Measurements from ENCODE around the gene KIAA1958.
A peak's percentile ranks its signal among the peaks of the same experiment; 100 is the strongest.
"Not testable (repeated sequence)": the region's sequence is repeated elsewhere in the genome, so short reads cannot be mapped to it uniquely, and the experiment has no call there.

KIAA1958 gene

GRCh38 chr9:112489876-112490666, 3.4 kb downstream of the KIAA1958 start:
- DNase-seq, result peak; percentile 9

GRCh38 chr9:112493393-112494137, 6.9 kb downstream of the KIAA1958 start:
- DNase-seq, result no peak

- DNase-seq, result no peak
Measured at GRCh38 chr9:112494153-112494552, 7.5 kb downstream of the KIAA1958 start.

GRCh38 chr9:112495614-112496013, 9.0 kb downstream of the KIAA1958 start:
- no peak for DNase-seq

GRCh38 chr9:112496074-112496722, 9.6 kb downstream of the KIAA1958 start:
- no peak for DNase-seq

GRCh38 chr9:112500842-112501241, 14.2 kb downstream of the KIAA1958 start:
- no peak for DNase-seq

- DNase-seq, result no peak
Measured at GRCh38 chr9:112501287-112501686, 14.7 kb downstream of the KIAA1958 start.

- DNase-seq, result no peak
Measured at GRCh38 chr9:112502175-112502946, 15.7 kb downstream of the KIAA1958 start.

- no peak for DNase-seq
Measured at GRCh38 chr9:112503170-112503569, 16.5 kb downstream of the KIAA1958 start.

- DNase-seq, result no peak
Measured at GRCh38 chr9:112505086-112505485, 18.5 kb downstream of the KIAA1958 start.

- DNase-seq, result no peak
Measured at GRCh38 chr9:112505607-112506006, 19.0 kb downstream of the KIAA1958 start.

- DNase-seq, result no peak
Measured at GRCh38 chr9:112506571-112506970, 19.9 kb downstream of the KIAA1958 start.

- DNase-seq, result no peak
Measured at GRCh38 chr9:112507001-112507680, 20.5 kb downstream of the KIAA1958 start.

GRCh38 chr9:112508377-112508776, 21.8 kb downstream of the KIAA1958 start:
- no peak for DNase-seq

- DNase-seq, result not testable (repeated sequence)
Measured at GRCh38 chr9:112512377-112512776, 25.8 kb downstream of the KIAA1958 start.

GRCh38 chr9:112516769-112517168, 30.1 kb downstream of the KIAA1958 start:
- DNase-seq, result no peak

- DNase-seq, result no peak
Measured at GRCh38 chr9:112520069-112520468, 33.4 kb downstream of the KIAA1958 start.

GRCh38 chr9:112520656-112521055, 34.0 kb downstream of the KIAA1958 start:
- DNase-seq, result no peak

- no peak for DNase-seq
Measured at GRCh38 chr9:112526973-112527372, 40.3 kb downstream of the KIAA1958 start.

- DNase-seq, result no peak
Measured at GRCh38 chr9:112527959-112528358, 41.3 kb downstream of the KIAA1958 start.

- DNase-seq, result no peak
Measured at GRCh38 chr9:112529316-112529715, 42.7 kb downstream of the KIAA1958 start.

GRCh38 chr9:112530751-112531205, 44.2 kb downstream of the KIAA1958 start:
- DNase-seq, result no peak
